ENCODE data around the gene UROC1. TPM values are rescaled to one million over a fixed set of nuclear protein-coding genes. Genes with fewer than 3 reads are reported as not detected.

UROC1 gene
- total and polyA plus RNA-seq, 8 donors = not detected

DNA sequence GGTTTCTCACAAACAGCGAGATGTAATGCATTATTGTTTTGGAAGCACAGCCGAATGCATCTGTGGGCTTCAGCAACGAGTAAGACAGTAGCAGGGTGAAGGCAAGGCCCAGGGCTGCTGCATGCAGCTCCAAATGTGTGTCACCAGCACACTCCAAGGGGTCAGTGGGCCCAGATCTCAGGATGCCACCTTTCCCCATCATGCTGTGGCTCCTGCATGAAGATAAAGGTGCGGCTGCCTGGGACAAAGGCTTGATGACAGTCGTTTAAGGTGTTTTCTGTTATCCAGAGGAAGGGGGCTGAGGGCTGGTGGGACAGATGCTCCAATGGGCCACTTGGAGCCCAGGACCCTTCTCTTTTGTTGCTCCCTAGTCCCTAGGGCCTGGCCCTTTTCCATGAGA lies 28.0 kb upstream of the UROC1 start:
- peak in 1 of 2 donors; percentile 17 for DNase-seq
- Histone ChIP-seq H3K36me3 (no peaks in the 10 kb centered on the region), H3K27me3 (peaks cover 0 to 49% (median 15%) of the 10 kb centered on the region in 3 donors), H3K27ac (no peak overlapping the region), H3K4me3 (no peak overlapping the region), H3K9me3 (peaks cover 0 to 6% (median 2%) of the 10 kb centered on the region in 4 donors), H3K4me1 (peaks cover 0 to 16% (median 6%) of the 10 kb centered on the region in 4 donors)
- intact Hi-C loops (cut with DNase I; ENCODE audit: low total_unique reads) = no loop called here
- TF ChIP-seq, protein P1, sequence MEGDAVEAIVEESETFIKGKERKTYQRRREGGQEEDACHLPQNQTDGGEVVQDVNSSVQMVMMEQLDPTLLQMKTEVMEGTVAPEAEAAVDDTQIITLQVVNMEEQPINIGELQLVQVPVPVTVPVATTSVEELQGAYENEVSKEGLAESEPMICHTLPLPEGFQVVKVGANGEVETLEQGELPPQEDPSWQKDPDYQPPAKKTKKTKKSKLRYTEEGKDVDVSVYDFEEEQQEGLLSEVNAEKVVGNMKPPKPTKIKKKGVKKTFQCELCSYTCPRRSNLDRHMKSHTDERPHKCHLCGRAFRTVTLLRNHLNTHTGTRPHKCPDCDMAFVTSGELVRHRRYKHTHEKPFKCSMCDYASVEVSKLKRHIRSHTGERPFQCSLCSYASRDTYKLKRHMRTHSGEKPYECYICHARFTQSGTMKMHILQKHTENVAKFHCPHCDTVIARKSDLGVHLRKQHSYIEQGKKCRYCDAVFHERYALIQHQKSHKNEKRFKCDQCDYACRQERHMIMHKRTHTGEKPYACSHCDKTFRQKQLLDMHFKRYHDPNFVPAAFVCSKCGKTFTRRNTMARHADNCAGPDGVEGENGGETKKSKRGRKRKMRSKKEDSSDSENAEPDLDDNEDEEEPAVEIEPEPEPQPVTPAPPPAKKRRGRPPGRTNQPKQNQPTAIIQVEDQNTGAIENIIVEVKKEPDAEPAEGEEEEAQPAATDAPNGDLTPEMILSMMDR (IDR thresholded peaks at IDR 0.05) = no peak
- TF ChIP-seq EP300 (IDR thresholded peaks at IDR 0.05) (no peak), POLR2A (IDR thresholded peaks at IDR 0.05) (no peak), POLR2AphosphoS5 (IDR thresholded peaks at IDR 0.05) (no peak)
- 69 to 84% (median 78%) methylated on average over 5 of the region's 5 CpGs for WGBS, 5 donors

- no peaks in the 10 kb centered on the region for H3K36me3 ChIP-seq
- intact Hi-C loops (cut with DNase I; ENCODE audit: low total_unique reads) = no loop called here
- peak in 1 of 2 donors; percentile 21 for DNase-seq
- peaks cover 0 to 21% (median 6%) of the 10 kb centered on the region in 4 donors for H3K4me1 ChIP-seq
- no peak overlapping the region for H3K27ac ChIP-seq
- H3K27me3 ChIP-seq = peaks cover 0 to 44% (median 15%) of the 10 kb centered on the region in 3 donors
- 67 to 95% (median 69%) methylated on average over 2 to 7 of the region's 7 CpGs for WGBS, 5 donors
- no peak overlapping the region for H3K4me3 ChIP-seq
- TF ChIP-seq POLR2A (IDR thresholded peaks at IDR 0.05) = no peak
- TF ChIP-seq POLR2AphosphoS5 (IDR thresholded peaks at IDR 0.05) = no peak
- TF ChIP-seq EP300 (IDR thresholded peaks at IDR 0.05) = no peak
- TF ChIP-seq, protein P1 (IDR thresholded peaks at IDR 0.05) = no peak
- H3K9me3 ChIP-seq = peaks cover 0 to 6% (median 2%) of the 10 kb centered on the region in 4 donors
These were observed 27.2 kb upstream of the UROC1 start for GRCh38 chr3:126544596-126545281.

DNA sequence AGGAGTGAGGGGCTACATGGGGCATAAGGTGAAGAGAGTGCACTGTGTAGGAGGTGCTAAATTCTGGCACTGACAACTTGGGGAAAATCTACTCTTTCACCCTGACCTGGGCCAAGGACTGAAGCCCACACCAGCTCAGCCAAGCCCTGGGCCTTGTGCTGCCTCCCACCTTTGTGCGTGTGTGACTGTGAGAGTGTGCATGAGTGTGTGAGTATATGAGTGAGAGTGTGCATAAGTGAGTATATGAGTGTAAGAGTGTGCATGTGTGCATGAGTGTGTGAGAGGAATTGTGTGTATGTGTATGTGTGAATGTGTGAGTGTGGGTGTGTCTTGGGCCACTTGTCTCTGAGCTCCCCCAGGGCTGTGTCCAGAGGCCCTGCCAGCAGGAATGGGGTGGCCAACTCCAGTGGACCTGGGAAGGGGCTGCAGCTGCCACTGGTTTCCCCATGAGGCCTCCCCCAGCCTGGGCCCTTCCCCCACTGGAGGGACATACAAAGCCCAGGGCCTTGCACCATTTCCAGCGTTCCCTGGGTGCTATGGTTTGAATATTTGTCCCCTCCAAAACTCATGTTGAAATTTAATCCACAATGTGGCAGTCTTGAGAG lies 26.0 kb upstream of the UROC1 start:
- H3K4me1 ChIP-seq = peaks cover 0 to 21% (median 6%) of the 10 kb centered on the region in 4 donors
- peak in 1 of 2 donors; percentile 10 for DNase-seq
- peaks cover 0 to 6% (median 2%) of the 10 kb centered on the region in 4 donors for H3K9me3 ChIP-seq
- no peaks in the 10 kb centered on the region for H3K36me3 ChIP-seq
- H3K27ac ChIP-seq = no peak overlapping the region
- WGBS, 5 donors = 85 to 96% (median 92%) methylated on average over 2 of the region's 2 CpGs
- intact Hi-C loops (cut with DNase I; ENCODE audit: low total_unique reads) = no loop called here
- no peak overlapping the region for H3K4me3 ChIP-seq
- TF ChIP-seq, protein P1 (IDR thresholded peaks at IDR 0.05) = no peak
- TF ChIP-seq EP300 (IDR thresholded peaks at IDR 0.05) = no peak
- TF ChIP-seq POLR2AphosphoS5 (IDR thresholded peaks at IDR 0.05) = no peak
- no peak for TF ChIP-seq POLR2A (IDR thresholded peaks at IDR 0.05)
- peaks cover 0 to 39% (median 15%) of the 10 kb centered on the region in 3 donors for H3K27me3 ChIP-seq

GRCh38 chr3:126542340-126543241 lies 25.0 kb upstream of the UROC1 start:
- Histone ChIP-seq H3K36me3 (no peaks in the 10 kb centered on the region), H3K9me3 (peaks cover 0 to 6% (median 2%) of the 10 kb centered on the region in 4 donors), H3K27ac (no peak overlapping the region), H3K27me3 (peaks cover 0 to 43% (median 15%) of the 10 kb centered on the region in 3 donors), H3K4me3 (no peak overlapping the region), H3K4me1 (peaks cover 0 to 21% (median 6%) of the 10 kb centered on the region in 4 donors)
- TF ChIP-seq POLR2AphosphoS5 (IDR thresholded peaks at IDR 0.05) (no peak), POLR2A (IDR thresholded peaks at IDR 0.05) (no peak), EP300 (IDR thresholded peaks at IDR 0.05) (no peak)
- TF ChIP-seq, protein P1 (IDR thresholded peaks at IDR 0.05) = no peak
- WGBS, 5 donors = 73 to 82% (median 79%) methylated on average over 32 to 57 of the region's 57 CpGs
- intact Hi-C loops (cut with DNase I; ENCODE audit: low total_unique reads) = no loop called here
- DNase-seq = peak in 1 of 2 donors; percentile 11

Measured in stomach (tissue), 9 donors.